GM12878 (cell line): Measurements from ENCODE around the gene OPRL1. TPM values are rescaled to one million over a fixed set of nuclear protein-coding genes. Genes with fewer than 3 reads are reported as not detected.

Experiments
- ATAC-seq: fragments of 200-7000 bp; cut with Tn5 transposase; 3 replicates; pipeline ENCODE4 v1.9.1; 2020; ENCODE audit warnings: mild to moderate bottlenecking, moderate library complexity
- BruUV-seq: library from RNA; stranded (reverse); fragments of 400-500 nt; replicated peaks from 2 replicates; lab custom pipeline; 2021; lab: Mats Ljungman, UMichigan
- CTCF ChIA-PET: fragments of 300-600 bp; sonication (Branson Sonifier 250); formaldehyde crosslinking; extraction: SDS; loops from one replicate; lab custom pipeline; 2021; ENCODE audit warnings: inconsistent platforms; lab: Yijun Ruan, JAX
- POLR2A ChIA-PET: fragments of 350-600 bp; formaldehyde crosslinking; extraction: SDS; loops from one replicate; lab custom pipeline; 2021; ENCODE audit warnings: inconsistent platforms; lab: Charles Lee
- RAD21 ChIA-PET: fragments of 300-600 bp; sonication (Branson Sonifier 250); formaldehyde crosslinking; loops from one replicate; lab custom pipeline; 2023; ENCODE audit warnings: antibody characterized with exemption; ENCODE audit not compliant: unreplicated experiment; lab: Charles Lee
- SMC1A ChIA-PET: fragments of 300-600 bp; sonication (Branson Sonifier 250); formaldehyde crosslinking; loops from one replicate; lab custom pipeline; 2023; ENCODE audit not compliant: unreplicated experiment, uncharacterized antibody; lab: Charles Lee
- DNase-seq: peaks from one replicate; pipeline ENCODE4 v3.0.0-alpha.2; 2011; ENCODE audit warnings: low read depth, low spot score
- FAIRE-seq: peaks from 3 replicates; lab custom pipeline; 2011; peaks lifted over from hg19 to GRCh38; lab: Jason Lieb, UNC
- H2AFZ ChIP-seq: 2 replicates; pipeline ENCODE4 v1.6.0; 2011; ENCODE audit warnings: low read depth, low read length, control low read depth; ENCODE audit not compliant: control insufficient read depth
- H3K27ac ChIP-seq: 2 replicates; pipeline ENCODE4 v1.5.1; 2011; ENCODE audit warnings: control low read depth; ENCODE audit not compliant: control insufficient read depth, insufficient read depth
- H3K27me3 ChIP-seq, 2 experiments: replicated peaks in 1 of 2; 2 replicates each; pipeline versions ENCODE4 v1.6.0 to v1.6.1; 2011; ENCODE audit warnings: low read length in 1 of 2; ENCODE audit not compliant: control insufficient read depth in 2 of 2, insufficient read depth in 2 of 2
- H3K36me3 ChIP-seq, 2 experiments: 2 replicates each; pipeline ENCODE4 v1.5.1; 2011; ENCODE audit warnings: low read length in 1 of 2; ENCODE audit not compliant: control insufficient read depth in 2 of 2, insufficient read depth in 2 of 2
- H3K4me1 ChIP-seq: 2 replicates; pipeline ENCODE4 v1.6.1; 2011; ENCODE audit warnings: mild to moderate bottlenecking, low read length, moderate library complexity, mixed read lengths; ENCODE audit not compliant: control insufficient read depth, insufficient read depth
- H3K4me2 ChIP-seq: 2 replicates; pipeline ENCODE4 v1.6.0; 2011; ENCODE audit warnings: control low read depth; ENCODE audit not compliant: control insufficient read depth, insufficient read depth
- H3K4me3 ChIP-seq: fragments of 200-600 bp; sonication (generic); 2 replicates; pipeline ENCODE4 v1.5.1; 2016
- H3K79me2 ChIP-seq: 2 replicates; pipeline ENCODE4 v1.6.0; 2011; ENCODE audit warnings: low read length; ENCODE audit not compliant: control insufficient read depth, insufficient read depth
- H3K9ac ChIP-seq: 2 replicates; pipeline ENCODE4 v1.8.0; 2011; ENCODE audit warnings: low read length, control low read depth, mixed read lengths; ENCODE audit not compliant: control insufficient read depth, insufficient read depth
- H3K9me3 ChIP-seq: replicated peaks from 3 replicates; pipeline ENCODE4 v1.5.1; 2011; ENCODE audit warnings: mild to moderate bottlenecking, low read length; ENCODE audit not compliant: control insufficient read depth, insufficient read depth
- H4K20me1 ChIP-seq: 2 replicates; pipeline ENCODE4 v1.6.0; 2011; ENCODE audit not compliant: control insufficient read depth, insufficient read depth
- BHLHE40 ChIP-seq, 2 experiments: fragments of 450-650 bp in 1 of 2; IDR thresholded peaks; 2 replicates each; pipeline ENCODE4 v1.6.1; 2011 to 2017; ENCODE audit warnings: low read depth in 2 of 2, borderline replicate concordance in 1 of 2, improper control_type of control experiment in 1 of 2, low read length in 1 of 2, mild to moderate bottlenecking in 1 of 2
- CBFB ChIP-seq: IDR thresholded peaks from 2 replicates; pipeline ENCODE4 v1.6.1; 2016; ENCODE audit warnings: antibody characterized with exemption, low read depth
- FOS ChIP-seq: IDR thresholded peaks from 3 replicates; pipeline ENCODE4 v1.6.1; 2011; ENCODE audit warnings: borderline replicate concordance; ENCODE audit not compliant: insufficient read length; ENCODE audit errors: extremely low read depth
- FOXM1 ChIP-seq: IDR thresholded peaks from 2 replicates; pipeline ENCODE4 v1.6.1; 2012; ENCODE audit warnings: low read depth, mild to moderate bottlenecking, inconsistent platforms, low read length, moderate library complexity
- GATAD2B ChIP-seq: fragments of 450-650 bp; conservative IDR thresholded peaks from 2 replicates; pipeline ENCODE4 v1.6.1; 2017; ENCODE audit warnings: low read depth, mild to moderate bottlenecking, moderate library complexity
- HDAC2 ChIP-seq: fragments of 200-600 bp; sonication (generic); IDR thresholded peaks from 2 replicates; pipeline ENCODE4 v1.6.1; 2017
- HDAC6 ChIP-seq: fragments of 200-600 bp; sonication (generic); IDR thresholded peaks from one replicate; pipeline ENCODE4 v1.8.0; 2017; ENCODE audit warnings: antibody characterized with exemption; ENCODE audit not compliant: unreplicated experiment
- KLF5 ChIP-seq: fragments of 450-650 bp; IDR thresholded peaks from 2 replicates; pipeline ENCODE4 v1.6.1; 2014; ENCODE audit warnings: mild to moderate bottlenecking; ENCODE audit not compliant: partially characterized antibody
- LARP7 ChIP-seq: fragments of 450-650 bp; IDR thresholded peaks from 2 replicates; pipeline ENCODE4 v1.6.1; 2017; ENCODE audit warnings: mild to moderate bottlenecking
- MYC ChIP-seq: IDR thresholded peaks from 2 replicates; pipeline ENCODE4 v1.6.1; 2011; ENCODE audit warnings: mild to moderate bottlenecking, low read length, moderate library complexity, inconsistent platforms; ENCODE audit not compliant: insufficient read depth, insufficient replicate concordance, insufficient read length, severe bottlenecking
- POLR2A ChIP-seq: IDR thresholded peaks from 2 replicates; pipeline ENCODE4 v1.6.1; 2011; ENCODE audit warnings: low read depth, mild to moderate bottlenecking, low read length
- POLR2AphosphoS2 ChIP-seq: IDR thresholded peaks from 2 replicates; pipeline ENCODE4 v1.6.1; 2011; ENCODE audit warnings: low read depth, mild to moderate bottlenecking, low read length, improper control_type of control experiment, moderate library complexity
- RAD21 ChIP-seq: IDR thresholded peaks from 2 replicates; pipeline ENCODE4 v1.6.1; 2011; ENCODE audit warnings: mild to moderate bottlenecking, low read depth, low read length, moderate library complexity; ENCODE audit not compliant: insufficient read depth
- RUNX3 ChIP-seq: IDR thresholded peaks from 2 replicates; pipeline ENCODE4 v1.6.1; 2012; ENCODE audit warnings: low read length, inconsistent platforms
- SREBF2 ChIP-seq: IDR thresholded peaks from 2 replicates; pipeline ENCODE4 v1.6.1; 2012; ENCODE audit warnings: mild to moderate bottlenecking, low read length
- SUZ12 ChIP-seq: fragments of 200-600 bp; sonication (generic); IDR thresholded peaks from one replicate; pipeline ENCODE4 v1.6.1; 2018; ENCODE audit warnings: antibody characterized with exemption, mild to moderate bottlenecking; ENCODE audit not compliant: unreplicated experiment
- TCF3 ChIP-seq: IDR thresholded peaks from 2 replicates; pipeline ENCODE4 v1.6.1; 2012; ENCODE audit warnings: low read depth, mild to moderate bottlenecking, low read length, borderline replicate concordance; ENCODE audit not compliant: insufficient read depth
- TCF7 ChIP-seq: IDR thresholded peaks from 2 replicates; pipeline ENCODE4 v1.6.1; 2014; ENCODE audit warnings: antibody characterized with exemption, borderline replicate concordance
- YY1 ChIP-seq: IDR thresholded peaks from 2 replicates; pipeline ENCODE4 v1.6.1; 2011; ENCODE audit warnings: low read depth, mild to moderate bottlenecking, low read length
- ZNF217 ChIP-seq: fragments of 450-650 bp; IDR thresholded peaks from 2 replicates; pipeline ENCODE4 v1.6.1; 2017; ENCODE audit warnings: antibody characterized with exemption, mild to moderate bottlenecking
- ZNF384 ChIP-seq: IDR thresholded peaks from 2 replicates; pipeline ENCODE4 v1.6.1; 2012; ENCODE audit warnings: low read depth, mild to moderate bottlenecking, low read length, improper control_type of control experiment, borderline replicate concordance
- ZNF622 ChIP-seq: fragments of 450-650 bp; IDR thresholded peaks from 2 replicates; pipeline ENCODE4 v1.6.1; 2017; ENCODE audit warnings: mild to moderate bottlenecking, inconsistent platforms
- ZZZ3 ChIP-seq: IDR thresholded peaks from 2 replicates; pipeline ENCODE4 v1.6.1; 2011; ENCODE audit warnings: low read depth; ENCODE audit not compliant: control insufficient read depth, insufficient read length
- WGBS: methylation state at CpG from one replicate; pipeline ENCODE4 v1.1.6; 2016; ENCODE audit warnings: low lambda C conversion rate; ENCODE audit not compliant: insufficient replicate concordance, insufficient coverage; ENCODE audit errors: missing lambda C conversion rate; 5-methylcytosine and 5-hydroxymethylcytosine counted together
- in situ Hi-C: fragments of 300-500 bp; cut with MboI; formaldehyde crosslinking; loops from 9 replicates; pipeline ENCODE4 v1.14.3; 2018; ENCODE audit warnings: mixed read lengths
- intact Hi-C: fragments of 100-400 bp; cut with micrococcal nuclease; formaldehyde crosslinking; loops from one replicate; pipeline ENCODE4 v1.14.2; 2022; ENCODE audit not compliant: unreplicated experiment
- polyA plus RNA-seq, 11 experiments: library from polyadenylated mRNA; depleted of rRNA in 4 of 11; unstranded in 6 of 11; stranded (reverse) in 5 of 11; fragments of >200 nt; fragmentation: Nextera tagmentation in 4 of 11; fragmentation: Illumina TruSeq in 1 of 11; extraction: Ambion mirVana in 4 of 11; extraction: Trizol in 1 of 11; gene quantifications; 1 replicate in 1 of 11; 2 replicates in 10 of 11; pipeline versions ENCODE4 v1.2.1 to v1.2.3, GENCODE V29; 2011 to 2016; ENCODE audit warnings: inconsistent platforms in 2 of 11, missing spikeins in 2 of 11, low read depth in 1 of 11
- total RNA-seq, 4 experiments: library from RNA; depleted of rRNA in 3 of 4; stranded (reverse); fragments of >200 nt in 3 of 4; fragmentation: Illumina TruSeq in 1 of 4; extraction: Trizol in 1 of 4; gene quantifications; 2 replicates each; pipeline versions ENCODE4 v1.2.1 to v1.2.3, GENCODE V29; 2013 to 2021

The OPRL1 gene
- total and polyA plus RNA-seq, 10 of the 15 experiments (the other 5 are each of a cell fraction or from before 2014, with no cell fraction given): 0.04 to 0.41 (median 0.24) TPM; not detected in 1

- peaks cover 2 to 7% of the 10 kb centered on the region in 2 experiments; a peak in 2 of 4 replicates for H3K27me3 ChIP-seq
- no peaks in the 10 kb centered on the region for H4K20me1 ChIP-seq
- FAIRE-seq (no peak), ATAC-seq (no peak), DNase-seq (no peak)
- peak within 1 kb of the TSS; percentile 57; the same call in 1 of the 2 replicates for H3K4me3 ChIP-seq
- H3K4me2 ChIP-seq: peak within 1 kb of the TSS; percentile 86
- no peak within 1 kb of the TSS for H3K9ac ChIP-seq
- intact Hi-C loops (loop anchor here (1.0 kb wide), 1 partner anchor 36 kb away; no protein-coding TSS in a partner anchor), in situ Hi-C loops (no loop called here)
- POLR2A ChIA-PET: interaction anchor here (0.7 to 2.4 kb wide), 2 partner anchors 32 to 36 kb away, joined by 3 to 12 read pairs; no protein-coding TSS in a partner anchor
- no peak within 1 kb of the TSS for H3K27ac ChIP-seq
- no TSS peak for BruUV-seq
- H2AFZ ChIP-seq: peak within 1 kb of the TSS; percentile 28
- TF ChIP-seq POLR2A: peak; percentile 43; the same call in 1 of the 2 replicates
- TF ChIP-seq FOS: no peak
- TF ChIP-seq YY1: peak; percentile 27; the same call in 1 of the 2 replicates
- no peak for TF ChIP-seq TCF7
- TF ChIP-seq RUNX3: no peak
- TF ChIP-seq MYC: no peak
- TF ChIP-seq RAD21: no peak
- TF ChIP-seq CBFB: no peak
- 0 out of 4 replicates have a peak, but pooled peaks of 1 of the 2 experiments have one; percentile 0 for TF ChIP-seq BHLHE40 (IDR thresholded peaks at IDR 0.05; ENCODE audit: borderline replicate concordance in 1 of 2, low read depth in 2 of 2, low read length in 1 of 2)
- TF ChIP-seq FOXM1: no peak
- TF ChIP-seq ZZZ3: no peak
- no peak for TF ChIP-seq HDAC2
- TF ChIP-seq SUZ12: peak; percentile 82
- TF ChIP-seq ZNF622: no peak
- no peak for TF ChIP-seq SREBF2
- no peak for TF ChIP-seq POLR2AphosphoS2
- TF ChIP-seq TCF3: no peak
- TF ChIP-seq HDAC6: peak; percentile 64
- TF ChIP-seq KLF5: no peak
- peak; percentile 45; the same call in 1 of the 2 replicates for TF ChIP-seq LARP7
- no peak; the same call in 1 of the 2 replicates for TF ChIP-seq GATAD2B
- TF ChIP-seq ZNF217: no peak
- TF ChIP-seq ZNF384: no peak
- WGBS: 6% methylated on average over 69 of the region's 86 CpGs
- SMC1A ChIA-PET: interaction anchor here (0.7 to 1.9 kb wide), 6 partner anchors 23 to 172 kb away, joined by 3 to 13 read pairs (median 4); partner anchors contain the start of gene NPBWR2
- H3K36me3 ChIP-seq: no peaks in the 10 kb centered on the region
- RAD21 ChIA-PET: interaction anchor here (0.8 to 6.7 kb wide), 10 partner anchors 16 to 104 kb away, joined by 3 to 67 read pairs (median 5); partner anchors contain the start of genes SAMD10 and TCEA2
- H3K9me3 ChIP-seq: peaks cover 7% of the 10 kb centered on the region; the same call in 1 of the 3 replicates
- peaks cover 1% of the 10 kb centered on the region; the same call in 1 of the 2 replicates for H3K79me2 ChIP-seq
- peaks cover 10% of the 10 kb centered on the region for H3K4me1 ChIP-seq
- CTCF ChIA-PET: interaction anchor here (0.6 to 3.5 kb wide), 10 partner anchors 15 to 168 kb away, joined by 3 to 65 read pairs (median 6); partner anchors contain the start of gene NPBWR2
Observed at GRCh38 chr20:64083804-64084684, 4.2 kb downstream of the OPRL1 start, which contains the start of gene LKAAEAR1. LKAAEAR1 (minus strand) TSS chr20:64084398; CDS start chr20:64084219, 179 bp downstream.
